ENCODE measurements around the gene TMEM131L. TPM values are rescaled to one million over a fixed set of nuclear protein-coding genes. Genes with fewer than 3 reads are reported as not detected.
A peak's percentile ranks its signal among the peaks of the same experiment; 100 is the strongest.

The TMEM131L gene
- polyA plus RNA-seq, 1 experiment = 6.0 TPM

- POLR2A ChIA-PET = no interaction called here
- H3K36me3 ChIP-seq (ENCODE audit: control insufficient read depth, insufficient read depth, low read length) = no peaks in the 10 kb centered on the region
- CTCF ChIA-PET = interaction anchor here (0.9 to 1.6 kb wide), 4 partner anchors 9 to 183 kb away, joined by 3 to 7 read pairs (median 4); no protein-coding TSS in a partner anchor
- H3K27me3 ChIP-seq (ENCODE audit: control insufficient read depth, insufficient read depth, low read length) = no peaks in the 10 kb centered on the region
- no peak overlapping the region for H3K4me3 ChIP-seq (ENCODE audit: low read depth, low read length)
- TF ChIP-seq CTCF (IDR thresholded peaks at IDR 0.05; ENCODE audit: insufficient read depth, low read depth, low read length) = 0 out of 2 replicates have a peak, but pooled peaks have one; percentile 9
- peak; percentile 27 for DNase-seq (ENCODE audit: low read depth)
Observed at GRCh38 chr4:153535772-153536513, 69.8 kb downstream of the TMEM131L start.

DNA sequence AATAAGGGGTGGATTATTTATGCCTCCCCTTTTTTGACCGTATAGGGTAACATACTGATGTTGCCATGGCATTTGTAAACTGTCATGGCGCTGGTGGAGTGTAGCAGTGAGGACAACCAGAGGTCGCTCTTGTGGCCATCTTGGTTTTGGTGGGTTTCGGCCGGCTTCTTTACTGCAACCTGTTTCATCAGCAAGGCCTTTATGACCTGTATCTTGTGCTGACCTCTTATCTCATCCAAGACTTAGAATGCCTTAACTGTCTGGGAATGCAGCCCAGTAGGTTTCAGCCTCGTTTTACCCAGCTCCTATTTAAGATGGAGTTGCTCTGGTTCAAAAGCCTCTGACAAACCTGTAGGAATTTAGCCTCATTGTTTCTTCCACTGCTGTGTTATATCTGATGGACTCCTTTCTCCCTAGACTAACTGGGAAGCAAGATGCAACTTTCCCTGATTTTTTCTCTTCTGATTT, 71.4 kb downstream of the TMEM131L start:
- CTCF ChIA-PET = no interaction called here
- no peak for DNase-seq (ENCODE audit: low read depth)
- Histone ChIP-seq H3K36me3 (ENCODE audit: control insufficient read depth, insufficient read depth, low read length) (no peaks in the 10 kb centered on the region), H3K4me3 (ENCODE audit: low read depth, low read length) (no peak overlapping the region), H3K27me3 (ENCODE audit: control insufficient read depth, insufficient read depth, low read length) (no peaks in the 10 kb centered on the region)
- no peak for TF ChIP-seq CTCF (IDR thresholded peaks at IDR 0.05; ENCODE audit: insufficient read depth, low read depth, low read length)
- POLR2A ChIA-PET = no interaction called here

GRCh38 chr4:153538487-153539357, 72.6 kb downstream of the TMEM131L start:
- no peak for TF ChIP-seq CTCF (IDR thresholded peaks at IDR 0.05; ENCODE audit: insufficient read depth, low read depth, low read length)
- Histone ChIP-seq H3K4me3 (ENCODE audit: low read depth, low read length) (peak overlapping the region; percentile 27), H3K27me3 (ENCODE audit: control insufficient read depth, insufficient read depth, low read length) (no peaks in the 10 kb centered on the region), H3K36me3 (ENCODE audit: control insufficient read depth, insufficient read depth, low read length) (no peaks in the 10 kb centered on the region)
- POLR2A ChIA-PET = no interaction called here
- DNase-seq (ENCODE audit: low read depth) = no peak
- CTCF ChIA-PET = interaction anchor here (0.8 to 1.1 kb wide), 3 partner anchors 12 to 26 kb away, joined by 3 to 4 read pairs (median 4); no protein-coding TSS in a partner anchor

DNA sequence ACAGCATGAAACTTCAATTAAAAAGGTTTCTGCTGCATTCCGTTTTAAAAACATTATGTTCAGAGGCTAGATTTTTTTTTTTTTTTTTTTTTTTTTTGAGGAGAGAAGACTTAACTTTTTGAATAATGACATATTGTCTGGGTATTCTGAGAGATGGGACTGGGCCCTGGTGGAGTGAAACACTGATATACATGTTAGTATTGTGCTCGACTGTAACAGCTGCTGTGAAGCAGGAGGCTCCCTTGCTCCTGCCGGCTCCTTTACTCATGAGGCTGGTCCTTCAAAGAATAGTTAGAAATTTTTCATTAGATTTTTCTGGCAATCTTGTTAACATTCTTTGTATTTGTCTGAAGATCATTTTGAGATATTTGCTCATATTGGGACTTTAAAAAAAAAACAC, 73.3 kb downstream of the TMEM131L start:
- ChIA-PET POLR2A (no interaction called here), CTCF (interaction anchor here (0.9 kb wide), 1 partner anchor 26 kb away, joined by 4 read pairs; no protein-coding TSS in a partner anchor)
- DNase-seq (ENCODE audit: low read depth) = no peak
- Histone ChIP-seq H3K4me3 (ENCODE audit: low read depth, low read length) (no peak overlapping the region), H3K27me3 (ENCODE audit: control insufficient read depth, insufficient read depth, low read length) (no peaks in the 10 kb centered on the region), H3K36me3 (ENCODE audit: control insufficient read depth, insufficient read depth, low read length) (no peaks in the 10 kb centered on the region)
- TF ChIP-seq CTCF (IDR thresholded peaks at IDR 0.05; ENCODE audit: insufficient read depth, low read depth, low read length) = no peak
